ACHN (cell line): ENCODE measurements around the gene ATG101.

Experiments
- DNase-seq: peaks from one replicate; pipeline ENCODE4 v3.0.0-alpha.2; 2015
- in situ Hi-C: cut with HindIII; loops from 2 replicates; pipeline ENCODE4 v1.10.0; 2017; ENCODE audit warnings: low sequenced_read_pairs, low pct_ligation_motif_present, low pct_unique_long_range_greater_than_20kb

ATG101 gene

GRCh38 chr12:52067081-52067374 is 2.8 kb upstream of the ATG101 start:
- no peak for DNase-seq
- in situ Hi-C loops = no loop called here

- peak; percentile 71 for DNase-seq
- in situ Hi-C loops = no loop called here
Measured at GRCh38 chr12:52070185-52070925, 577 bp downstream of the ATG101 start.

GRCh38 chr12:52073531-52074381 is 4.0 kb downstream of the ATG101 start:
- DNase-seq = no peak
- in situ Hi-C loops = no loop called here

- in situ Hi-C loops = no loop called here
Measured at GRCh38 chr12:52074971-52075724, 5.4 kb downstream of the ATG101 start.

GRCh38 chr12:52076811-52077210 is 7.0 kb downstream of the ATG101 start:
- in situ Hi-C loops = no loop called here

More at GRCh38 chr12:52074971-52075724, 5.4 kb downstream of the ATG101 start:
- no peak for DNase-seq

GRCh38 chr12:52078276-52078675 is 8.5 kb downstream of the ATG101 start:
- no peak for DNase-seq
- in situ Hi-C loops = no loop called here

More at GRCh38 chr12:52076811-52077210, 7.0 kb downstream of the ATG101 start:
- DNase-seq = no peak

- in situ Hi-C loops = no loop called here
Measured at GRCh38 chr12:52079576-52080402, 10.0 kb downstream of the ATG101 start, which contains the start of gene SMIM41. TSS of gene SMIM41 (plus strand) at chr12:52079704. CDS start at chr12:52079780, 76 bp downstream.

GRCh38 chr12:52080403-52081251 is 10.8 kb downstream of the ATG101 start:
- in situ Hi-C loops = no loop called here
- no peak for DNase-seq

More at GRCh38 chr12:52079576-52080402, 10.0 kb downstream of the ATG101 start, which contains the start of gene SMIM41:
- no peak for DNase-seq

- in situ Hi-C loops = no loop called here
- no peak for DNase-seq
Measured at GRCh38 chr12:52081263-52081733, 11.5 kb downstream of the ATG101 start.

GRCh38 chr12:52082026-52082668 is 12.4 kb downstream of the ATG101 start:
- no peak for DNase-seq
- in situ Hi-C loops = no loop called here

- no peak for DNase-seq
- in situ Hi-C loops = no loop called here
Measured at GRCh38 chr12:52082669-52082987, 12.8 kb downstream of the ATG101 start.

GRCh38 chr12:52082988-52083637 is 13.3 kb downstream of the ATG101 start:
- in situ Hi-C loops = no loop called here
- DNase-seq = peak; percentile 61

GRCh38 chr12:52083638-52083996 is 13.8 kb downstream of the ATG101 start:
- in situ Hi-C loops = no loop called here
- no peak for DNase-seq

GRCh38 chr12:52084491-52085231 is 14.9 kb downstream of the ATG101 start:
- in situ Hi-C loops = no loop called here
- DNase-seq = no peak

- in situ Hi-C loops = no loop called here
- DNase-seq = no peak
Measured at GRCh38 chr12:52085682-52086180, 16.0 kb downstream of the ATG101 start.

- in situ Hi-C loops = no loop called here
- DNase-seq = no peak
Measured at GRCh38 chr12:52086366-52086765, 16.6 kb downstream of the ATG101 start.
